CD4-positive, alpha-beta T cell treated with Interleukin-15 for 4 hours (primary cell): ENCODE data around the gene CIAPIN1.
"Not testable (repeated sequence)": the region's sequence is repeated elsewhere in the genome, so short reads cannot be mapped to it uniquely, and the experiment has no call there.

Experiments
- DNase-seq: peaks from one replicate; pipeline ENCODE4 v3.0.0-alpha.2; 2020; ENCODE audit warnings: low spot score

CIAPIN1 gene

GRCh38 chr16:57440551-57440950 lies 6.6 kb downstream of the CIAPIN1 start:
- not testable (repeated sequence) for DNase-seq

- DNase-seq, result not testable (repeated sequence)
These were observed 7.2 kb downstream of the CIAPIN1 start for GRCh38 chr16:57439947-57440346.

GRCh38 chr16:57435838-57436237 lies 11.3 kb downstream of the CIAPIN1 start:
- no peak for DNase-seq

GRCh38 chr16:57434003-57434402 lies 13.2 kb downstream of the CIAPIN1 start:
- no peak for DNase-seq

- no peak for DNase-seq
These were observed 14.2 kb downstream of the CIAPIN1 start for GRCh38 chr16:57432989-57433388.

GRCh38 chr16:57432505-57432904 lies 14.7 kb downstream of the CIAPIN1 start:
- DNase-seq, result no peak

- DNase-seq, result no peak
These were observed 16.2 kb downstream of the CIAPIN1 start for GRCh38 chr16:57430955-57431354.

GRCh38 chr16:57427824-57428223 lies 19.4 kb downstream of the CIAPIN1 start:
- no peak for DNase-seq

- no peak for DNase-seq
These were observed 19.9 kb downstream of the CIAPIN1 start for GRCh38 chr16:57427307-57427706.

GRCh38 chr16:57426356-57426755 lies 20.8 kb downstream of the CIAPIN1 start:
- DNase-seq, result no peak

- no peak for DNase-seq
These were observed 22.6 kb downstream of the CIAPIN1 start for GRCh38 chr16:57424583-57424982.

GRCh38 chr16:57423152-57423551 lies 24.0 kb downstream of the CIAPIN1 start:
- DNase-seq, result no peak

GRCh38 chr16:57422026-57422944 lies 24.9 kb downstream of the CIAPIN1 start:
- DNase-seq, result no peak

GRCh38 chr16:57419506-57419905 lies 27.7 kb downstream of the CIAPIN1 start:
- DNase-seq, result no peak

GRCh38 chr16:57416084-57416483 lies 31.1 kb downstream of the CIAPIN1 start:
- DNase-seq, result no peak

- no peak for DNase-seq
These were observed 33.5 kb downstream of the CIAPIN1 start for GRCh38 chr16:57413733-57414132.

- DNase-seq, result no peak
These were observed 33.9 kb downstream of the CIAPIN1 start for GRCh38 chr16:57413301-57413730.

- no peak for DNase-seq
These were observed 34.6 kb downstream of the CIAPIN1 start for GRCh38 chr16:57412584-57412983.

GRCh38 chr16:57411362-57411976 lies 35.7 kb downstream of the CIAPIN1 start:
- DNase-seq, result no peak

GRCh38 chr16:57409870-57410587 lies 37.2 kb downstream of the CIAPIN1 start:
- DNase-seq, result no peak

GRCh38 chr16:57409065-57409464 lies 38.1 kb downstream of the CIAPIN1 start:
- DNase-seq, result no peak

- DNase-seq, result no peak
These were observed 39.4 kb downstream of the CIAPIN1 start for GRCh38 chr16:57407521-57408353.
